Psoas muscle (tissue), 8 donors: ENCODE data around the gene MKNK2. TPM values are rescaled to one million over a fixed set of nuclear protein-coding genes. Genes with fewer than 3 reads are reported as not detected.

Experiments used
- ATAC-seq, 4 donors: fragments of 200-7000 bp; cut with Tn5 transposase; one replicate each; pipeline ENCODE4 v1.9.1; 2020; ENCODE audit warnings: moderate library complexity in 3 of 4, mild to moderate bottlenecking in 2 of 4
- DNase-seq, 2 donors: peaks; one replicate each; pipeline ENCODE4 v3.0.0-alpha.2; 2020
- H3K27ac ChIP-seq: fragments of 200-600 bp; one replicate; pipeline ENCODE4 v1.8.0; 2022
- H3K27me3 ChIP-seq, 3 donors: fragments of 200-600 bp in 1 of 3; one replicate each; pipeline versions ENCODE4 v1.6.1 to v1.8.0; 2013 to 2022; ENCODE audit warnings: low read length in 2 of 3, mild to moderate bottlenecking in 2 of 3, moderate library complexity in 1 of 3; ENCODE audit not compliant: insufficient read depth in 3 of 3
- H3K36me3 ChIP-seq, 2 donors: fragments of 200-600 bp in 1 of 2; one replicate each; pipeline versions ENCODE4 v1.6.1 to v1.8.0; 2013 to 2022; ENCODE audit warnings: low read depth in 1 of 2, mild to moderate bottlenecking in 1 of 2, moderate library complexity in 1 of 2; ENCODE audit not compliant: insufficient read depth in 1 of 2
- H3K4me1 ChIP-seq: fragments of 200-600 bp; one replicate; pipeline ENCODE4 v1.8.0; 2022
- H3K4me3 ChIP-seq: fragments of 200-600 bp; one replicate; pipeline ENCODE4 v1.8.0; 2022; ENCODE audit warnings: mild to moderate bottlenecking
- H3K9me3 ChIP-seq: fragments of 200-600 bp; one replicate; pipeline ENCODE4 v1.8.0; 2022
- WGBS, 3 donors: extraction: QIAGEN DNeasy Blood & Tissue Kit; methylation state at CpG; one replicate each; pipeline versions ENCODE4 v1.1.6 to v1.1.7; 2013; 5-methylcytosine and 5-hydroxymethylcytosine counted together
- intact Hi-C, 2 donors: fragments of 100-400 bp; cut with DNase I; formaldehyde crosslinking; loops; one replicate each; pipeline versions ENCODE4 v1.11.0 to v1.14.2; 2022
- polyA plus RNA-seq, 3 donors: library from polyadenylated mRNA; stranded (reverse); fragments of 200-250 nt; gene quantifications; one replicate each; pipeline ENCODE4 v1.2.3, GENCODE V29; 2013
- total RNA-seq, 4 donors: library from RNA; stranded (reverse); fragmentation: NEBNext Ultra II Directional in 2 of 4; extraction: Animal tissue kit (Norgen Biotek cat#: 25700) in 2 of 4; gene quantifications; one replicate each; pipeline versions ENCODE4 v1.2.1 to v1.2.4, GENCODE V29; 2021 to 2023
- TF ChIP-seq, protein P1 (sequence below): fragments of 200-600 bp; IDR thresholded peaks from one replicate; pipeline ENCODE4 v1.8.0; 2022; ENCODE audit warnings: antibody characterized with exemption
- donor health status: healthy with polysubstance abuse.
- donor health status: DM: no; HTN: no; CAD: no; lungs with moderate emphysema.
- donor health status: Bipolar disorder and iron deficiency.
- donor health status: healthy.
- donor health status: DM: yes; HTN: yes; CAD: no.
- donor health status: DM: no; HTN: no; CAD: no.
- donor health status: DM: no; HTN: no; CAD: no.
- donor health status: DM: yes; HTN: yes; CAD: no.

MKNK2 gene
- total and polyA plus RNA-seq, 7 donors: 793 to 2,795 (median 1,017) TPM

DNA sequence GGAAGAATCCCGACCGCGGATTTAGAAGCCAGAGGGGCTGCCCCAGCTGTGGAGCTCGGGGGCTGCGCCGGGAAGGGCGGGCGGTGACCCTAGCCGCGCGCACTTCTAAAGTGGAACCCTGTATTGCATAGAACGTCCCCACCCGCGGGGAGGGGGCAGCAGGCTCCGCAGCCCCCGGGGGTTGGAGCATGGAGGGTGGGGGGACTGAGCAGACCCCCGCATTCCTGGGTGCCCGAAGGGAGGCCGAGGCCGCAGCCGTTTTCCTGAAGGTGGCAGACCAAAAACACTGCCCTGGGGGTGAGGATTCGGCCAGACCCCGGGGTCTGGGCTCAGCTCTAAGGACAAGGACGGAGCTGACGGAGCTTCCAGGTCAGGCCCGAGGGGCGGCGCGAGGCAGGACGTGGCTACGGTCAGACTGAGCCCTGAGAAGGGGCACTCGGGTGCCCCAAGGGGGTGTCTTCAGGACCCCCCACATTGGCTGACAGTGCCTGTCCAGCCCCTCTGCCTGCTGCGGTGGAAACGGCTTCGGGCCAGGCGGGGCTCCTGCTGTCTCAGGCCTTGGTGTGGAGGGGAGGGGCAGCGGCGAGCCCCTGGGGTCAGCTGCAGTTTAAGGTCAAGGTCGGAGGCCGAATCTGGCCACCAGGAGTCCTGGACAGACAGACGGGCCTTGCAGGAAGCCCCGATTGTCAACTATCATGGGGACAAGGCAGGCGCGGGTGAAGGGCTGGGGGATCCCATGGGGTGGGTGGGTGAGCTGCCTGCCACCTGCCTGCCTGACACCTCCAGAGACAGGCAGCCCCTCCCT lies 12.6 kb downstream of the MKNK2 start:
- DNase-seq (peak in 1 of 2 donors; percentile 61), ATAC-seq (no peak)
- Histone ChIP-seq H3K27me3 (no peaks in the 10 kb centered on the region), H3K27ac (peak overlapping the region; percentile 98), H3K4me3 (no peak overlapping the region), H3K4me1 (peaks cover 40% of the 10 kb centered on the region), H3K36me3 (peaks cover 8 to 50% of the 10 kb centered on the region in 2 donors), H3K9me3 (peaks cover 8% of the 10 kb centered on the region)
- intact Hi-C loops: no loop called here
- TF ChIP-seq, protein P1, sequence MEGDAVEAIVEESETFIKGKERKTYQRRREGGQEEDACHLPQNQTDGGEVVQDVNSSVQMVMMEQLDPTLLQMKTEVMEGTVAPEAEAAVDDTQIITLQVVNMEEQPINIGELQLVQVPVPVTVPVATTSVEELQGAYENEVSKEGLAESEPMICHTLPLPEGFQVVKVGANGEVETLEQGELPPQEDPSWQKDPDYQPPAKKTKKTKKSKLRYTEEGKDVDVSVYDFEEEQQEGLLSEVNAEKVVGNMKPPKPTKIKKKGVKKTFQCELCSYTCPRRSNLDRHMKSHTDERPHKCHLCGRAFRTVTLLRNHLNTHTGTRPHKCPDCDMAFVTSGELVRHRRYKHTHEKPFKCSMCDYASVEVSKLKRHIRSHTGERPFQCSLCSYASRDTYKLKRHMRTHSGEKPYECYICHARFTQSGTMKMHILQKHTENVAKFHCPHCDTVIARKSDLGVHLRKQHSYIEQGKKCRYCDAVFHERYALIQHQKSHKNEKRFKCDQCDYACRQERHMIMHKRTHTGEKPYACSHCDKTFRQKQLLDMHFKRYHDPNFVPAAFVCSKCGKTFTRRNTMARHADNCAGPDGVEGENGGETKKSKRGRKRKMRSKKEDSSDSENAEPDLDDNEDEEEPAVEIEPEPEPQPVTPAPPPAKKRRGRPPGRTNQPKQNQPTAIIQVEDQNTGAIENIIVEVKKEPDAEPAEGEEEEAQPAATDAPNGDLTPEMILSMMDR: no peak
- 82 to 88% (median 84%) methylated on average over 44 of the region's 44 CpGs for WGBS, 3 donors

DNA sequence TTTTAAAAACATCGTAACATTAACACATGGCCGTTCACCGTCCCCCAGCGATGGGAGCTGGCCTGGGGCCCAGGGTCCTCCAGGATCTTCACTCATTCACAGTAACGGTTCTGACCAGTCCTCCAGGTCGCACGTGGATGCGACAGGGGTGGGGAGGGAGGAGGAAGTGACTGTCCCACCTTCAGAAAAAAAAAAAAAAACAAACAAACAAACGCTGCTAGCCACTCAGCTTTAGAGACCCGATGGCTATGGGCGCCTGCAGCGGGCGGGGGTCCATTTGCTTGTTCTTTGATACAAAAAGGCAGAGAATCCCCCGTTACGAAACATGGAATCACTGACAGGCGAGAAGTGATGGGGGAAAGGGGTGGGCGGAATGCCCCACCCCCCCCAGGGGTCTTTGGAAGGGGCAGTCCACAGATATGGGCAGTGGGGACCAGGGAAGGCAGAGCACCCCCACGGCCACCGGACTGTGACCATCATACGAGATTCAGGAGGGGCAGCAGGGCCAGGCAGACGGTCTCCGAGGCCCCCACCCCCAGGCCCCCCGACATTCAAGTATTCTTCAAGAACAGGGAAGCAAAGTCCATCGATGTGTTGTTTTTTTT lies 13.3 kb downstream of the MKNK2 start:
- Histone ChIP-seq H3K27ac (peak overlapping the region; percentile 98), H3K36me3 (peaks cover 8 to 43% of the 10 kb centered on the region in 2 donors), H3K4me1 (peaks cover 37% of the 10 kb centered on the region), H3K27me3 (no peaks in the 10 kb centered on the region), H3K9me3 (peaks cover 8% of the 10 kb centered on the region), H3K4me3 (no peak overlapping the region)
- ATAC-seq: no peak
- 67 to 74% (median 69%) methylated on average over 24 of the region's 24 CpGs for WGBS, 3 donors
- DNase-seq: peak in 1 of 2 donors; percentile 62
- TF ChIP-seq, protein P1: no peak
- intact Hi-C loops: no loop called here

DNA sequence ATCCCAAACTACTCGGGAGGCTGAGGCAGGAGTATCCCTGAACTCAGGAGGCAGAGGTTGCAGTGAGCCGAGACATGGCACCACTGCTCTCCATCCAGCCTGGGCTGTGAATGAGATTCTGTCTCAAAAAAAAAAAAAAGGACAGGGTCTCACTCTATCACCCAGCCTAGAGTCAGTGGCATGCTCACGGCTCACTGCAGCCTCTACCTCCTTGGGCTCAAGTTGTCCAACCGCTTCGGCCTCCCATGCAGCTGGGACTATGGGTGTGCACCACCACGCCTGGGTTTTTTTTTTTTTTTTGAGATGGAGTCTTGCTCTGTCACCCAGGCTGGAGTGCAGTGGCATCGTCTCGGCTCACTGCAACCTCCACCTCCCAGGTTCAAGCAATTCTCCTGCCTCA lies 14.6 kb downstream of the MKNK2 start:
- H3K27ac ChIP-seq: no peak overlapping the region
- H3K9me3 ChIP-seq: peaks cover 8% of the 10 kb centered on the region
- H3K36me3 ChIP-seq: peaks cover 8 to 34% of the 10 kb centered on the region in 2 donors
- peak in 1 of 2 donors; percentile 48 for DNase-seq
- peaks cover 38% of the 10 kb centered on the region for H3K4me1 ChIP-seq
- TF ChIP-seq, protein P1: no peak
- H3K27me3 ChIP-seq: no peaks in the 10 kb centered on the region
- WGBS, 3 donors: 90 to 95% (median 92%) methylated on average over 8 of the region's 8 CpGs
- intact Hi-C loops: no loop called here
- H3K4me3 ChIP-seq: no peak overlapping the region
- ATAC-seq: no peak

DNA sequence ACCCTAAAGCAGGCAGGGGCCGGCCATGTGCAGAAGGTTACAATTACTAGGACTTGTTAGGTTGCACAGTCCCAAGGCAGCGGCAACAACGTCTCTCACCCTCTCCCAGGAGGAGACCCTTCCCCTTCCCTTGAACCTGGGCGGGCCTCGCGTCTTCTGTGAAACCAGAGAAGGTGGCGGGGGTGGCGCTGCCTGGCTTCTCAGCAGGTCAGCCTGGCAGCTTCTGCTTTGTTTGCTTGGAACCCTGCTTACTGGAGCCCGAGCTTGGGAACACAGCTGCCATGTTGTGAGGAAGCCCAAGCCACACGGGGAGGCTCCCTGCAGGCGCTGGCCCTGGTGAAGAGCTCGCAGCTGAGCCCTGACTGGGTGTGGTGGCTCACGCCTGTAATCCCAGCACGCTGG lies 15.5 kb downstream of the MKNK2 start:
- intact Hi-C loops: no loop called here
- no peaks in the 10 kb centered on the region for H3K27me3 ChIP-seq
- peaks cover 8% of the 10 kb centered on the region for H3K9me3 ChIP-seq
- H3K4me1 ChIP-seq: peaks cover 31% of the 10 kb centered on the region
- ATAC-seq: no peak
- peak in 1 of 2 donors; percentile 68 for DNase-seq
- no peak overlapping the region for H3K27ac ChIP-seq
- no peak overlapping the region for H3K4me3 ChIP-seq
- peaks cover 5 to 26% of the 10 kb centered on the region in 2 donors for H3K36me3 ChIP-seq
- TF ChIP-seq, protein P1: no peak
- 70 to 82% (median 74%) methylated on average over 13 to 14 of the region's 14 CpGs for WGBS, 3 donors
